Measurements from ENCODE around the gene PDZD2.

Gene PDZD2

DNA sequence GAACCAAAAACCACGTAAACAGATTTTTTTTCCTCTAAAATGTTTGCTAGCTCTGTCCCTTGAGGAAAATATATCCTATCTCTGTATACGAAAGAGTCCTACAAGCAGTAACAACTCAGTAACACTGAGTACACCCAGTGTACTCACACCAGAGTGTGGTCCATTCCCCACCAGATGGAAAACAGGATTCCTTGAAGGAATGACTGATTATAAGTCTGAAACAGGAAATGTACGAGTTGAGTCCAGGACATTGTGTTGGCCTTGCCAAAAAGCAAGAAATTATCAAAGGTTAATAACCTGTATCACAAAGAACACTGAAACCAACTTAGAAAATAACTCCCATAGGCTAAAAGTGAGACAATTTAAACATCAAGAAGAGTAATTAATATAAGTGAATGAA, 514.8 kb downstream of the PDZD2 start:
- FAIRE-seq (no peak), DNase-seq (ENCODE audit: insufficient read length, low spot score) (no peak)
- TF ChIP-seq, protein P1, sequence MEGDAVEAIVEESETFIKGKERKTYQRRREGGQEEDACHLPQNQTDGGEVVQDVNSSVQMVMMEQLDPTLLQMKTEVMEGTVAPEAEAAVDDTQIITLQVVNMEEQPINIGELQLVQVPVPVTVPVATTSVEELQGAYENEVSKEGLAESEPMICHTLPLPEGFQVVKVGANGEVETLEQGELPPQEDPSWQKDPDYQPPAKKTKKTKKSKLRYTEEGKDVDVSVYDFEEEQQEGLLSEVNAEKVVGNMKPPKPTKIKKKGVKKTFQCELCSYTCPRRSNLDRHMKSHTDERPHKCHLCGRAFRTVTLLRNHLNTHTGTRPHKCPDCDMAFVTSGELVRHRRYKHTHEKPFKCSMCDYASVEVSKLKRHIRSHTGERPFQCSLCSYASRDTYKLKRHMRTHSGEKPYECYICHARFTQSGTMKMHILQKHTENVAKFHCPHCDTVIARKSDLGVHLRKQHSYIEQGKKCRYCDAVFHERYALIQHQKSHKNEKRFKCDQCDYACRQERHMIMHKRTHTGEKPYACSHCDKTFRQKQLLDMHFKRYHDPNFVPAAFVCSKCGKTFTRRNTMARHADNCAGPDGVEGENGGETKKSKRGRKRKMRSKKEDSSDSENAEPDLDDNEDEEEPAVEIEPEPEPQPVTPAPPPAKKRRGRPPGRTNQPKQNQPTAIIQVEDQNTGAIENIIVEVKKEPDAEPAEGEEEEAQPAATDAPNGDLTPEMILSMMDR (IDR thresholded peaks at IDR 0.05; ENCODE audit: insufficient read depth, missing control alignments), result no peak

DNA sequence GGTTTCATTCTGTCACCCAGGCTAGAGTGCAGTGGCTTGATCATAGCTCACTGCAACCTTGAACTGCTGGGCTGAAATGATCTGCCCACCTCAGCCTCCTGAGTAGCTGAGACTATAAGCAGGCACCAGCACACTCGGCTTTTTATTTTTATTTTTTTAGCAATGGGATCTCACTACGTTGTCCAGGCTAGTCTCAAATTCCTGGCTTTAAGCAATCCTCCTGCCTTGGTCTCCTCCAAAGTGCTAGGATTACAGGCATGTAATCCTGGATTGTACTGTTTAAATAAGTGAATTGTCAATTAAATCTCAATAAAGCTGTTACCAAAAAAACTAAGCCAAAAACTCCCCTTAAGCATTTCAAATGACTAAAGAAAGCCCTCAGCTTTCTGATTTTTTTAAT, 516.3 kb downstream of the PDZD2 start:
- TF ChIP-seq, protein P1 (IDR thresholded peaks at IDR 0.05; ENCODE audit: insufficient read depth, missing control alignments), result no peak
- no peak for DNase-seq (ENCODE audit: insufficient read length, low spot score)
- FAIRE-seq, result no peak

DNA sequence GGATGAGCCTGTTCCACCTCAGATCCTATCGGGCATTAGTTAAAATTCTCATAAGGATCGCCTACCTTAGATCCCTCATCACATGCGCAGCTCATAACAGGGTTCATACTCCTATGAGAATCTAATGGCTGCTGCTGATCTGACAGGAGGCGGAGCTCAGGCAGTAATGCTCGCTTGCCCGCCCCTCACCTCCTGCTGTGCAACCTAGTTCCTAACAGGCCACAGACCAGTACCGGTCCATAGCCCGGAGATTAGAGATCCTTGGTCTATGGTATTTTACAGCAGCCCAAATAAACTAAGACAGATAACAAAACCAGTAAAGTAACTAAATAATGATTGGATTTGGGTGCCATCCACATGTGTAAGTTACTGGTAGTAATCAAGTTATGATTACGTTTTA, 517.7 kb downstream of the PDZD2 start:
- TF ChIP-seq, protein P1 (IDR thresholded peaks at IDR 0.05; ENCODE audit: insufficient read depth, missing control alignments), result no peak
- DNase-seq (ENCODE audit: insufficient read length, low spot score), result no peak
- no peak for FAIRE-seq

DNA sequence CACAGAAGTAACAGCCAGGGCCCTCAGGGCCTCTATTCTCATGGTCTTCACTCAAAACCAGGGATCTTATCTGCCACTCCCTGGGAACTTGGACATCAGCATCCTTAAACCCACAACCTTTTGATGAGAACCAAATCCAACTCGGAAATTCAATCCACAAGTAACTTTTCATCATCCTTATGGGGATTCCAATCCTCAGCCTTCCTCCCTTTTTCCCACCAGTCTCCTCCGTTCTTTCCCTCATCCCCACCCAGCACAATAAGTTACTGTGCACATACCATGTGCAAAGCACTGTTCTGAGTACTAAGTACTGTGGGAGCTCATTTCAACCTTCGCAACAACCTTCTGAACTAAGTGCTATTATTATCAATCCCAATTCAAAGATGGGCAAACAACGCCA, 518.1 kb downstream of the PDZD2 start:
- no peak for FAIRE-seq
- DNase-seq (ENCODE audit: insufficient read length, low spot score), result no peak
- TF ChIP-seq, protein P1 (IDR thresholded peaks at IDR 0.05; ENCODE audit: insufficient read depth, missing control alignments), result no peak

- TF ChIP-seq, protein P1 (IDR thresholded peaks at IDR 0.05; ENCODE audit: insufficient read depth, missing control alignments), result no peak
- no peak for DNase-seq (ENCODE audit: insufficient read length, low spot score)
- FAIRE-seq, result no peak
These were observed 519.7 kb downstream of the PDZD2 start for GRCh38 chr5:32158679-32158975.

- DNase-seq (ENCODE audit: insufficient read length, low spot score) (no peak), FAIRE-seq (no peak)
- TF ChIP-seq, protein P1 (IDR thresholded peaks at IDR 0.05; ENCODE audit: insufficient read depth, missing control alignments), result no peak
These were observed 520.6 kb downstream of the PDZD2 start for GRCh38 chr5:32159328-32160072.

GRCh38 chr5:32160228-32160627, 521.3 kb downstream of the PDZD2 start:
- DNase-seq (ENCODE audit: insufficient read length, low spot score), result no peak
- TF ChIP-seq, protein P1 (IDR thresholded peaks at IDR 0.05; ENCODE audit: insufficient read depth, missing control alignments), result no peak
- FAIRE-seq, result no peak

All from D721Med (cell line).